IMR-90 (cell line): ENCODE data around the gene SEMA5A. TPM values are rescaled to one million over a fixed set of nuclear protein-coding genes. Genes with fewer than 3 reads are reported as not detected.

Source experiments
- ATAC-seq: fragments of 200-7000 bp; cut with Tn5 transposase; 2 replicates; pipeline ENCODE4 v1.9.1; 2020; ENCODE audit warnings: low read depth, mild to moderate bottlenecking, moderate library complexity
- BruUV-seq: library from RNA; stranded (reverse); fragments of 400-500 nt; replicated peaks from 2 replicates; lab custom pipeline; 2021; lab: Mats Ljungman, UMichigan
- CTCF ChIA-PET: fragments of 300-600 bp; formaldehyde crosslinking; extraction: SDS; loops from one replicate; lab custom pipeline; 2021; ENCODE audit warnings: antibody characterized with exemption; lab: Yijun Ruan, JAX
- POLR2A ChIA-PET: fragments of 300-600 bp; sonication (Branson Sonifier 250); formaldehyde crosslinking; loops from one replicate; lab custom pipeline; 2022; ENCODE audit warnings: antibody characterized with exemption; ENCODE audit not compliant: unreplicated experiment; lab: Charles Lee
- DNase-seq: peaks from one replicate; pipeline ENCODE4 v3.0.0; 2013
- H2AFZ ChIP-seq: replicated peaks from 2 replicates; pipeline ENCODE3; 2013; ENCODE audit warnings: low read length, mild to moderate bottlenecking; ENCODE audit not compliant: poor library complexity
- H2AK5ac ChIP-seq: 2 replicates; pipeline ENCODE4 v1.6.1; 2013; ENCODE audit warnings: low read depth, low read length, inconsistent platforms
- H2AK9ac ChIP-seq: replicated peaks from 2 replicates; pipeline ENCODE3; 2013; ENCODE audit warnings: mild to moderate bottlenecking, low read depth, low read length, moderate library complexity; ENCODE audit not compliant: poor library complexity
- H2BK120ac ChIP-seq: 2 replicates; pipeline ENCODE4 v1.6.1; 2013; ENCODE audit warnings: low read depth, low read length, inconsistent platforms
- H2BK15ac ChIP-seq: 3 replicates; pipeline ENCODE4 v1.6.1; 2013; ENCODE audit warnings: low read depth, low read length, inconsistent platforms
- H2BK20ac ChIP-seq: 2 replicates; pipeline ENCODE4 v1.6.1; 2013; ENCODE audit warnings: low read depth, mild to moderate bottlenecking, inconsistent platforms, low read length, moderate library complexity
- H2BK5ac ChIP-seq: 2 replicates; pipeline ENCODE4 v1.6.1; 2013; ENCODE audit warnings: mild to moderate bottlenecking, low read depth, low read length, inconsistent platforms; ENCODE audit not compliant: poor library complexity, severe bottlenecking
- H3K14ac ChIP-seq: replicated peaks from 2 replicates; pipeline ENCODE4 v1.6.1; 2013; ENCODE audit warnings: low read depth, low read length, inconsistent platforms
- H3K18ac ChIP-seq: 2 replicates; pipeline ENCODE4 v1.6.1; 2013; ENCODE audit warnings: low read depth, low read length, control low read depth
- H3K23ac ChIP-seq: 2 replicates; pipeline ENCODE4 v1.6.1; 2013; ENCODE audit warnings: low read depth, low read length, inconsistent platforms
- H3K27ac ChIP-seq: 2 replicates; pipeline ENCODE4 v1.5.1; 2013; ENCODE audit warnings: mild to moderate bottlenecking, control low read depth, low read length; ENCODE audit not compliant: insufficient read depth
- H3K27me3 ChIP-seq: 2 replicates; pipeline ENCODE4 v1.6.1; 2013; ENCODE audit warnings: low read length; ENCODE audit not compliant: control insufficient read depth, insufficient read depth
- H3K36me3 ChIP-seq: 2 replicates; pipeline ENCODE4 v1.6.1; 2013; ENCODE audit warnings: low read length, mixed read lengths; ENCODE audit not compliant: control insufficient read depth, insufficient read depth
- H3K4ac ChIP-seq: 2 replicates; pipeline ENCODE4 v1.6.1; 2013; ENCODE audit warnings: low read depth, low read length, inconsistent platforms
- H3K4me1 ChIP-seq: 2 replicates; pipeline ENCODE4 v1.6.1; 2013; ENCODE audit warnings: low read length, mixed read lengths; ENCODE audit not compliant: control insufficient read depth, insufficient read depth
- H3K4me2 ChIP-seq: 2 replicates; pipeline ENCODE4 v1.6.1; 2013; ENCODE audit warnings: low read depth, mild to moderate bottlenecking, control low read depth, low read length, moderate library complexity
- H3K4me3 ChIP-seq: 2 replicates; pipeline ENCODE4 v1.5.1; 2013; ENCODE audit warnings: low read depth, mild to moderate bottlenecking, control low read depth, low read length, moderate library complexity; ENCODE audit not compliant: insufficient read depth
- H3K56ac ChIP-seq: 2 replicates; pipeline ENCODE4 v1.6.1; 2013; ENCODE audit warnings: low read length, inconsistent platforms; ENCODE audit not compliant: insufficient read depth; ENCODE audit errors: extremely low read depth
- H3K79me1 ChIP-seq, 2 experiments: 2 replicates each; pipeline ENCODE4 v1.6.1; 2013; ENCODE audit warnings: low read length in 2 of 2, inconsistent platforms in 1 of 2, low read depth in 1 of 2
- H3K9ac ChIP-seq: 2 replicates; pipeline ENCODE4 v1.6.1; 2013; ENCODE audit warnings: low read depth, low read length, control low read depth
- H3K9me1 ChIP-seq: 2 replicates; pipeline ENCODE4 v1.6.1; 2013; ENCODE audit warnings: low read length, inconsistent platforms; ENCODE audit not compliant: insufficient read depth
- H3K9me3 ChIP-seq: 2 replicates; pipeline ENCODE4 v1.6.1; 2013; ENCODE audit warnings: low read length; ENCODE audit not compliant: control insufficient read depth, insufficient read depth
- H4K20me1 ChIP-seq: 2 replicates; pipeline ENCODE4 v1.6.1; 2013; ENCODE audit warnings: low read length, inconsistent platforms; ENCODE audit not compliant: insufficient read depth
- H4K5ac ChIP-seq: 2 replicates; pipeline ENCODE4 v1.6.1; 2013; ENCODE audit warnings: mild to moderate bottlenecking, low read depth, low read length, control low read depth
- H4K8ac ChIP-seq, 2 experiments: 2 replicates each; pipeline ENCODE4 v1.6.1; 2013; ENCODE audit warnings: low read depth in 2 of 2, low read length in 2 of 2, control low read depth in 1 of 2, inconsistent platforms in 1 of 2
- H4K91ac ChIP-seq: 2 replicates; pipeline ENCODE4 v1.6.1; 2013; ENCODE audit warnings: low read depth, low read length, inconsistent platforms; ENCODE audit not compliant: insufficient read depth
- BHLHE40 ChIP-seq: fragments of 150-350 bp; IDR thresholded peaks from 2 replicates; pipeline ENCODE4 v1.6.1; 2016; ENCODE audit warnings: mild to moderate bottlenecking, low read depth, low read length
- FOS ChIP-seq: fragments of 150-350 bp; IDR thresholded peaks from 2 replicates; pipeline ENCODE4 v1.6.1; 2016; ENCODE audit warnings: low read depth, low read length
- MXI1 ChIP-seq: IDR thresholded peaks from 2 replicates; pipeline ENCODE4 v1.6.1; 2012; ENCODE audit warnings: low read depth, mild to moderate bottlenecking, low read length, moderate library complexity, borderline replicate concordance
- NFE2L2 ChIP-seq: fragments of 150-350 bp; IDR thresholded peaks from 2 replicates; pipeline ENCODE4 v1.6.1; 2016; ENCODE audit warnings: low read depth, mild to moderate bottlenecking, low read length
- RCOR1 ChIP-seq: IDR thresholded peaks from 2 replicates; pipeline ENCODE4 v1.6.1; 2012; ENCODE audit warnings: mild to moderate bottlenecking, low read length, improper control_type of control experiment; ENCODE audit not compliant: insufficient replicate concordance
- USF2 ChIP-seq: fragments of 150-350 bp; IDR thresholded peaks from 2 replicates; pipeline ENCODE4 v1.6.1; 2017; ENCODE audit warnings: mild to moderate bottlenecking, antibody characterized with exemption, low read length, low read depth
- WGBS, 2 experiments: methylation state at CpG; one replicate each; pipeline versions ENCODE4 v1.1.5 to v1.1.7; 2013; ENCODE audit warnings: missing lambda C conversion rate in 2 of 2; ENCODE audit not compliant: insufficient read length in 1 of 2; ENCODE audit errors: extremely low coverage in 2 of 2; 5-methylcytosine and 5-hydroxymethylcytosine counted together
- dilution Hi-C: fragments of 300-500 bp; cut with HindIII; formaldehyde crosslinking; loops from one replicate; pipeline ENCODE4 v1.14.3; 2018; ENCODE audit warnings: low sequenced_read_pairs; ENCODE audit not compliant: unreplicated experiment
- in situ Hi-C: fragments of 300-500 bp; cut with MboI; formaldehyde crosslinking; loops from 3 replicates; pipeline ENCODE4 v1.14.3; 2019; ENCODE audit warnings: low sequenced_read_pairs, inconsistent platforms, mixed read lengths
- intact Hi-C: fragments of 100-400 bp; cut with micrococcal nuclease; formaldehyde crosslinking; loops from 2 replicates; pipeline ENCODE4 v1.10.0; 2022
- polyA plus RNA-seq, 3 experiments: library from polyadenylated mRNA; depleted of rRNA; stranded (reverse); fragments of >200 nt; gene quantifications; 2 replicates each; pipeline ENCODE4 v1.2.3, GENCODE V29; 2012; ENCODE audit warnings: low replicate concordance in 1 of 3
- total RNA-seq: library from RNA; depleted of rRNA; stranded (reverse); fragments of >200 nt; gene quantifications from 2 replicates; pipeline ENCODE4 v1.2.3, GENCODE V29; 2012

The SEMA5A gene
- total and polyA plus RNA-seq, 2 of the 4 experiments (the other 2 are of a cell fraction) = 8.2 to 9.9 TPM

- H3K9me1 ChIP-seq = peaks cover 32% of the 10 kb centered on the region
- H4K5ac ChIP-seq = peak overlapping the region; percentile 96
- peak overlapping the region; percentile 93 for H3K14ac ChIP-seq
- no peaks in the 10 kb centered on the region for H4K20me1 ChIP-seq
- peak overlapping the region; percentile 12 for H2AFZ ChIP-seq
- peak overlapping the region; percentile 9; the same call in 1 of the 2 replicates for H3K9ac ChIP-seq
- POLR2A ChIA-PET = no interaction called here
- peak overlapping the region; percentile 96 for H2AK5ac ChIP-seq
- H2AK9ac ChIP-seq = peak overlapping the region; percentile 90
- peaks cover 0 to 20% of the 10 kb centered on the region in 2 experiments; a peak in 2 of 4 replicates for H3K79me1 ChIP-seq
- no peak for ATAC-seq
- no TSS peak for BruUV-seq
- in situ Hi-C loops (no loop called here), intact Hi-C loops (loop anchor here (1.0 kb wide), 1 partner anchor 7 kb away; no protein-coding TSS in a partner anchor), dilution Hi-C loops (no loop called here)
- 100% methylated on average over 4 of the region's 5 CpGs; no CpG with 5 or more reads in 1 of the 2 experiments for WGBS, 2 experiments
- peaks cover 17% of the 10 kb centered on the region for H3K36me3 ChIP-seq
- H3K4me3 ChIP-seq = no peak overlapping the region
- H3K9me3 ChIP-seq = no peaks in the 10 kb centered on the region
- peak overlapping the region; percentile 88 for H3K27ac ChIP-seq
- TF ChIP-seq NFE2L2 = no peak
- TF ChIP-seq FOS = no peak
- no peak for TF ChIP-seq BHLHE40
- no peak for TF ChIP-seq USF2
- TF ChIP-seq MXI1 = no peak
- no peak for TF ChIP-seq RCOR1
- H4K8ac ChIP-seq = peak overlapping the region; percentile 87 to 93
- H4K91ac ChIP-seq = peak overlapping the region; percentile 98
- H3K18ac ChIP-seq = peak overlapping the region; percentile 94
- H3K4me1 ChIP-seq = peaks cover 14% of the 10 kb centered on the region
- peak overlapping the region; percentile 93 for H3K23ac ChIP-seq
- H2BK120ac ChIP-seq = peak overlapping the region; percentile 96
- H2BK20ac ChIP-seq = peak overlapping the region; percentile 98
- CTCF ChIA-PET = no interaction called here
- no peaks in the 10 kb centered on the region for H3K27me3 ChIP-seq
- H2BK15ac ChIP-seq = peak overlapping the region; percentile 94
- H3K4me2 ChIP-seq = no peak overlapping the region
- H3K4ac ChIP-seq = peak overlapping the region; percentile 96
- H3K56ac ChIP-seq = peak overlapping the region; percentile 42; the same call in 1 of the 2 replicates
- DNase-seq = no peak
- H2BK5ac ChIP-seq = peak overlapping the region; percentile 93
These were observed 497.9 kb downstream of the SEMA5A start for GRCh38 chr5:9047932-9048331.
